Mononuclear cell (primary cell): ENCODE measurements around the gene FAH. TPM values are rescaled to one million over a fixed set of nuclear protein-coding genes. Genes with fewer than 3 reads are reported as not detected.

Experiments used
- H3K27me3 ChIP-seq: 2 replicates; pipeline ENCODE4 v1.6.0; 2011; ENCODE audit warnings: low read length, control low read depth; ENCODE audit not compliant: insufficient read depth
- H3K4me1 ChIP-seq: 2 replicates; pipeline ENCODE4 v1.5.1; 2011; ENCODE audit warnings: mild to moderate bottlenecking, low read length, control low read depth; ENCODE audit not compliant: insufficient read depth
- H3K4me3 ChIP-seq: 2 replicates; pipeline ENCODE4 v1.5.1; 2011; ENCODE audit warnings: mild to moderate bottlenecking, low read length, moderate library complexity
- H3K9me3 ChIP-seq: 2 replicates; pipeline ENCODE4 v1.5.1; 2011; ENCODE audit warnings: low read depth, mild to moderate bottlenecking, control low read depth, low read length
- total RNA-seq: library from RNA; depleted of rRNA; stranded (reverse); fragments of >200 nt; gene quantifications from one replicate; pipeline ENCODE4 v1.2.3, GENCODE V29; 2012

Gene FAH
- total RNA-seq, 1 donor: 4.8 TPM

DNA sequence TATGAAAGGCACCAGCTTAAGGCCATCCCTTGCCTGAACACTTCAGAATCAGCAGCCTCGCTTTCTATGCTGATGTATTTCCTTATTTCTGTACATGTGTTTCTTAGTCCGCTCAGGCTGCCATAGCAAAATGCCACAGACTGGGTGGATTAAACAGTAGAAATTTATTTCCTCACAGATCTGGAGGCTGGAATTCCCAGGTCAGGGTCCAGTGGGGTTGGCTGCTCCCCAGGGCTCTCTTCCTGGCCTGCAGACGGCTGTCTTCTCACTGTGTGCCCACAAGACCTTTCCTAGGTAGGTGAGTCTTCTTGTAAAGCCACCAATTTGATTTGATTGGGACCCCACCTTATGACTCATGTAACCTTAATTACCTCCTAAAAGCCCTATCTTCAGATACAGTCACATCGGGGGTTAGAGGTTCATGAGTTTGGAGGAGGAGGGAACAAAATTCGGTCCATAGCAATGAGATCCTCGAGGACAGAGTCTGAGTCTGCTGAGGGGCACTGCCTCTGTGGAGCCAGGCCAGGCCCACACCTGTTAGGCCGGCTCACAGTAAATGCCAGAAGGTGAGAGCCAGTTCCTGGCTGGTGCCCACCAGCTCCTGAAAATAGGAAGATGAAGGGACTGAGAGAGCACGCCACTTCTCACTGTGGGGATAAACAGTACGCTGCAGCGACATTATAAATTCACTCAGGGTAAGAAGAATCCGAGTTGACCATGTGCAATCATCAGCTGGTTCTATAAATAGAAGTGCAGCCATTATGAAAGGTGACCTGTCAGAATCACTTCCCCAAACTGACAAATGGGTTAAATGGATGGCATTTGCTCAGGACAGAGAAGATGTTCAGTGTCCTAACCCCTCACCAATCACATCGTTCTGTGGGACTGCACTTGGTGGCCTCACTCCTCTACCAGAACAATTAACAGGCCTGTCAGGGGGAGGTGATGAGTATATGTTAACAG, 58.1 kb downstream of the FAH start:
- peaks cover 18% of the 10 kb centered on the region for H3K27me3 ChIP-seq
- H3K4me3 ChIP-seq: no peak overlapping the region
- H3K4me1 ChIP-seq: peaks cover 8% of the 10 kb centered on the region
- no peaks in the 10 kb centered on the region for H3K9me3 ChIP-seq

DNA sequence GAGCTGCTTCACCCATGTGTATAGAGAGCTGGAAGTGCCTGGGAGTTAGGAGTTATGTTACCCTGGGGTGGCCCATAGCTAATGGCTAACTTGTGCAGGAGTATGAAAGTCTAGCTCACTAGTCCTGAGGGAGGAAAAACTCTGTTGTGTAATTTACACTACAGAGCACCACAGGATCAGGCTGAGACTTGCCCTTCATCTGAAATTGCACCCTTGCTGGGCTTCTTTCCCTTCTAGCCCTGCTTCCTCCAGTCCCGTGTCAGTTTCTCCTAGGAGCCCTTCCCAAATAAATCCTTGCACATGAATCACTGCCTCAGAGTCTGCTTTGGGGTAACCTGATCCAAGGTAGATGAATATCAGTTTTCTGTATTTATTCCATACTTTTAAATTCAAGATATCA, 59.2 kb downstream of the FAH start:
- H3K4me1 ChIP-seq: peaks cover 8% of the 10 kb centered on the region
- H3K4me3 ChIP-seq: no peak overlapping the region
- peaks cover 12% of the 10 kb centered on the region for H3K27me3 ChIP-seq

GRCh38 chr15:80214910-80215309, 62.1 kb downstream of the FAH start:
- Histone ChIP-seq H3K4me3 (no peak overlapping the region), H3K9me3 (no peaks in the 10 kb centered on the region), H3K4me1 (peaks cover 8% of the 10 kb centered on the region), H3K27me3 (peaks cover 6% of the 10 kb centered on the region)

More for the DNA sequence above, 59.2 kb downstream of the FAH start:
- no peaks in the 10 kb centered on the region for H3K9me3 ChIP-seq

DNA sequence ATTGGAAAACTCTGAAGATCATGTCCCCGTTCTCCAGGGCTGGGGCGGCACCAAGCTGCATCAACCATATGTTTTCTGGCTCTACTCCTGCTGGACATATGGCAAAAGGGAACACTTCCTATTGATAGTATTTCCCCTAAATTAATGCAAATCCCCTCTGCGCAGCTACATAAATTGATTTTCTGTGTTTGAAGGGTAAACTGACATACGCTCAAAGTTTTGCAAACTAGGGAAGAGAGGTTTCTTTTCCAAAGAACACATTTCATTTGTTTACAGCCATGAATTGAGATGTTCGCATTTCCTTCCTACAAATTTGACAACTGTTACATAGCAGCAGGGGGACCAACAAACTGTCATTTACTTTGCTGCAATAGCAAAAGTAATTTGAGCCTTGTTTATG, 63.3 kb downstream of the FAH start:
- Histone ChIP-seq H3K4me1 (no peaks in the 10 kb centered on the region), H3K9me3 (no peaks in the 10 kb centered on the region), H3K4me3 (no peak overlapping the region), H3K27me3 (peaks cover 6% of the 10 kb centered on the region)

- no peaks in the 10 kb centered on the region for H3K4me1 ChIP-seq
- H3K9me3 ChIP-seq: no peaks in the 10 kb centered on the region
- H3K27me3 ChIP-seq: peaks cover 6% of the 10 kb centered on the region
- H3K4me3 ChIP-seq: no peak overlapping the region
These were observed 64.1 kb downstream of the FAH start for GRCh38 chr15:80216911-80217310.

- no peaks in the 10 kb centered on the region for H3K4me1 ChIP-seq
- no peak overlapping the region for H3K4me3 ChIP-seq
- H3K9me3 ChIP-seq: no peaks in the 10 kb centered on the region
- peaks cover 6% of the 10 kb centered on the region for H3K27me3 ChIP-seq
These were observed 64.6 kb downstream of the FAH start for GRCh38 chr15:80217327-80217900.

- no peak overlapping the region for H3K4me3 ChIP-seq
- peaks cover 2% of the 10 kb centered on the region for H3K27me3 ChIP-seq
- H3K9me3 ChIP-seq: no peaks in the 10 kb centered on the region
- no peaks in the 10 kb centered on the region for H3K4me1 ChIP-seq
These were observed 67.2 kb downstream of the FAH start for GRCh38 chr15:80219955-80220354.

DNA sequence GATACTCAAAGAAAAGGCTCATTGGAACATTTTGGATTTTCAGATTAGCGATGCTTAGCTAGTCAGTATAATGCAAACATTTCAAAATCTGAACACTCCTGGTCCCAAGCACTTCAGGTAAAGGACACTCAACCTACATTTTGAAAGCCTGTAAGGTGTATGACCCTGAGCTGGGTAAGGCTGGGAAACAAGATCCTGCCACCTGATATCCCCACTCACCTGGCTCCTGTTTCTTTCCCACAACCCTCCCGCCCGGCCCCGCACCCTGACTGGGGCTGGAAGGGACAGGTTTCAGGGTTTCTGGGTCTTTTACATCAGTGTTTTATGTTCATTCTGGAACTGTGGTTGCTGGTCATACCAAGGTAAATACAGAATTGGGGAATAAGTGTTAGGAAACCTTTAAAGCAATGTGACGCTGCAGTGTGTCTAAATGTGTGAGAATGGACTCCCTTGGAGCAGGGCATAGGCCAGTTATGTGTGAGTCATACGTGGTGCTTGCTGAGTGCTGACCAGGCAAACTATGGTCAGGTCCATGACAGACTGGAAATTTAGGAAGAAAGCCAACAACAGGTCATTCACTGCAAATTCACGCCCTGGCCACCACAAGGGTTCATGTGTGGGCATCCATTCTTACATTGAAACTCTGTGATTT, 76.3 kb downstream of the FAH start:
- no peaks in the 10 kb centered on the region for H3K4me1 ChIP-seq
- no peaks in the 10 kb centered on the region for H3K9me3 ChIP-seq
- peaks cover 13% of the 10 kb centered on the region for H3K27me3 ChIP-seq
- no peak overlapping the region for H3K4me3 ChIP-seq

GRCh38 chr15:80231371-80231770, 78.6 kb downstream of the FAH start:
- no peak overlapping the region for H3K4me3 ChIP-seq
- no peaks in the 10 kb centered on the region for H3K9me3 ChIP-seq
- H3K4me1 ChIP-seq: no peaks in the 10 kb centered on the region
- peaks cover 5% of the 10 kb centered on the region for H3K27me3 ChIP-seq

- H3K4me3 ChIP-seq: no peak overlapping the region
- H3K4me1 ChIP-seq: no peaks in the 10 kb centered on the region
- peaks cover 2% of the 10 kb centered on the region for H3K27me3 ChIP-seq
- H3K9me3 ChIP-seq: no peaks in the 10 kb centered on the region
These were observed 80.8 kb downstream of the FAH start for GRCh38 chr15:80233581-80233980.

GRCh38 chr15:80234883-80235282, 82.1 kb downstream of the FAH start:
- Histone ChIP-seq H3K4me1 (no peaks in the 10 kb centered on the region), H3K27me3 (no peaks in the 10 kb centered on the region), H3K9me3 (no peaks in the 10 kb centered on the region), H3K4me3 (no peak overlapping the region)

Other genes with a start within 250 kb of the FAH start
- gene BCL2A1, start 181.8 kb upstream of the FAH start, total RNA-seq: 511 TPM
- gene ZFAND6, start 93.3 kb upstream of the FAH start, total RNA-seq: 177 TPM
- gene CTXND1, start 99.2 kb downstream of the FAH start, total RNA-seq: not detected